Parathyroid adenoma (tissue), 2 donors: ENCODE measurements around the gene TUT4.

Experiments used
- H2AFZ ChIP-seq: fragments of 300-600 bp; sonication (generic); one replicate; pipeline ENCODE4 v1.7.0; 2017; ENCODE audit warnings: antibody characterized with exemption, mild to moderate bottlenecking
- H3K27ac ChIP-seq: fragments of 300-600 bp; sonication (generic); one replicate; pipeline ENCODE4 v1.7.0; 2017
- H3K27me3 ChIP-seq: fragments of 300-600 bp; sonication (generic); one replicate; pipeline ENCODE4 v1.7.0; 2017; ENCODE audit warnings: low read length; ENCODE audit not compliant: control insufficient read depth, insufficient read depth
- H3K36me3 ChIP-seq: fragments of 300-600 bp; sonication (generic); one replicate; pipeline ENCODE4 v1.7.0; 2017; ENCODE audit warnings: low read length; ENCODE audit not compliant: control insufficient read depth, insufficient read depth
- H3K4me1 ChIP-seq: fragments of 300-600 bp; sonication (generic); one replicate; pipeline ENCODE4 v1.7.0; 2017; ENCODE audit warnings: control low read depth
- H3K4me2 ChIP-seq: fragments of 300-600 bp; sonication (generic); one replicate; pipeline ENCODE4 v1.7.0; 2017; ENCODE audit warnings: low read length
- H3K4me3 ChIP-seq: fragments of 300-600 bp; sonication (generic); one replicate; pipeline ENCODE4 v1.7.0; 2017; ENCODE audit warnings: low read depth, low read length
- H3K79me2 ChIP-seq: fragments of 300-600 bp; sonication (generic); one replicate; pipeline ENCODE4 v1.7.0; 2017; ENCODE audit warnings: control low read depth
- H3K9ac ChIP-seq: fragments of 300-600 bp; sonication (generic); one replicate; pipeline ENCODE4 v1.7.0; 2017; ENCODE audit warnings: mild to moderate bottlenecking
- H3K9me3 ChIP-seq: fragments of 300-600 bp; sonication (generic); one replicate; pipeline ENCODE4 v1.7.0; 2017; ENCODE audit warnings: low read length; ENCODE audit not compliant: control insufficient read depth
- CTCF ChIP-seq: fragments of 300-600 bp; sonication (generic); IDR thresholded peaks from one replicate; pipeline ENCODE4 v1.7.0; 2017; ENCODE audit warnings: antibody characterized with exemption, mild to moderate bottlenecking
- donor health status: primary hyperparathyroidism.

Gene TUT4

GRCh38 chr1:52556641-52557360 is 3.9 kb upstream of the TUT4 start:
- Histone ChIP-seq H3K4me1 (no peaks in the 10 kb centered on the region), H3K9ac (no peak overlapping the region), H2AFZ (no peak overlapping the region), H3K27ac (no peak overlapping the region), H3K9me3 (no peaks in the 10 kb centered on the region), H3K79me2 (no peaks in the 10 kb centered on the region), H3K27me3 (no peaks in the 10 kb centered on the region), H3K36me3 (no peaks in the 10 kb centered on the region), H3K4me3 (no peak overlapping the region), H3K4me2 (no peak overlapping the region)
- TF ChIP-seq CTCF, result no peak

GRCh38 chr1:52554756-52555155 is 1.9 kb upstream of the TUT4 start:
- H3K4me3 ChIP-seq, result no peak overlapping the region
- no peak overlapping the region for H3K9ac ChIP-seq
- no peak for TF ChIP-seq CTCF
- H3K4me2 ChIP-seq, result no peak overlapping the region
- no peaks in the 10 kb centered on the region for H3K9me3 ChIP-seq
- H3K27ac ChIP-seq, result no peak overlapping the region
- H3K79me2 ChIP-seq, result peaks cover 2% of the 10 kb centered on the region
- no peaks in the 10 kb centered on the region for H3K36me3 ChIP-seq
- H3K27me3 ChIP-seq, result no peaks in the 10 kb centered on the region
- H3K4me1 ChIP-seq, result no peaks in the 10 kb centered on the region
- no peak overlapping the region for H2AFZ ChIP-seq

GRCh38 chr1:52554267-52554640 is 1.4 kb upstream of the TUT4 start:
- Histone ChIP-seq H3K4me3 (peak overlapping the region; percentile 95), H2AFZ (peak overlapping the region; percentile 93), H3K4me1 (no peaks in the 10 kb centered on the region), H3K4me2 (no peak overlapping the region), H3K36me3 (no peaks in the 10 kb centered on the region), H3K79me2 (peaks cover 3% of the 10 kb centered on the region), H3K9me3 (no peaks in the 10 kb centered on the region), H3K27me3 (no peaks in the 10 kb centered on the region), H3K9ac (no peak overlapping the region), H3K27ac (no peak overlapping the region)
- no peak for TF ChIP-seq CTCF

- no peaks in the 10 kb centered on the region for H3K36me3 ChIP-seq
- H3K27ac ChIP-seq, result peak overlapping the region; percentile 92
- H2AFZ ChIP-seq, result peak overlapping the region; percentile 93
- H3K27me3 ChIP-seq, result no peaks in the 10 kb centered on the region
- peak overlapping the region; percentile 67 for H3K9ac ChIP-seq
- TF ChIP-seq CTCF, result no peak
- H3K9me3 ChIP-seq, result no peaks in the 10 kb centered on the region
- H3K4me3 ChIP-seq, result peak overlapping the region; percentile 95
- H3K4me2 ChIP-seq, result peak overlapping the region; percentile 90
- no peaks in the 10 kb centered on the region for H3K4me1 ChIP-seq
- peaks cover 3% of the 10 kb centered on the region for H3K79me2 ChIP-seq
Observed at GRCh38 chr1:52553362-52554266, 722 bp upstream of the TUT4 start.
